Colonic mucosa (tissue), 4 donors: ENCODE measurements around the gene GNG14. TPM values are rescaled to one million over a fixed set of nuclear protein-coding genes. Genes with fewer than 3 reads are reported as not detected.
"Not testable (repeated sequence)": the region's sequence is repeated elsewhere in the genome, so short reads cannot be mapped to it uniquely, and the experiment has no call there.

ENCODE experiments used
- DNase-seq: peaks from one replicate; pipeline ENCODE4 v3.0.0-alpha.2; 2020
- H3K27ac ChIP-seq: fragments of 200-600 bp; one replicate; pipeline ENCODE4 v1.8.0; 2021
- H3K27me3 ChIP-seq: fragments of 200-600 bp; one replicate; pipeline ENCODE4 v1.8.0; 2021
- H3K36me3 ChIP-seq: fragments of 200-600 bp; one replicate; pipeline ENCODE4 v1.8.0; 2021
- H3K4me1 ChIP-seq: fragments of 200-600 bp; one replicate; pipeline ENCODE4 v1.8.0; 2021; ENCODE audit warnings: mild to moderate bottlenecking
- H3K4me3 ChIP-seq: fragments of 200-600 bp; one replicate; pipeline ENCODE4 v1.8.0; 2021
- H3K9ac ChIP-seq, 2 donors: one replicate each; pipeline ENCODE4 v1.7.0; 2013; ENCODE audit warnings: control low read depth in 2 of 2, low read depth in 2 of 2, low read length in 2 of 2
- H3K9me3 ChIP-seq: fragments of 200-600 bp; one replicate; pipeline ENCODE4 v1.8.0; 2021
- CTCF ChIP-seq: fragments of 200-600 bp; IDR thresholded peaks from one replicate; pipeline ENCODE4 v1.8.0; 2022; ENCODE audit warnings: antibody characterized with exemption, mild to moderate bottlenecking
- intact Hi-C: fragments of 100-400 bp; cut with DNase I; formaldehyde crosslinking; loops from one replicate; pipeline ENCODE4 v1.14.1; 2022
- total RNA-seq, 2 donors: library from RNA; stranded (reverse); fragmentation: NEBNext Ultra II Directional in 1 of 2; extraction: Animal tissue kit (Norgen Biotek cat#: 25700) in 1 of 2; gene quantifications; one replicate each; pipeline ENCODE4 v1.2.1, GENCODE V29; 2021
- donor health status: healthy.
- donor health status: DM: no; HTN: no; CAD: no.
- donor health status: DM: no; HTN: no; CAD: no.

The GNG14 gene
- total RNA-seq, 2 donors from 2014 or later = not detected

GRCh38 chr19:12696366-12697335, 8.9 kb downstream of the GNG14 start, which contains the start of gene FBXW9:
Gene FBXW9, minus strand, starts transcription at chr19:12696631. Its CDS starts 50 bp downstream, at chr19:12696581.
- no peaks in the 10 kb centered on the region for H3K9me3 ChIP-seq
- no peak for TF ChIP-seq CTCF
- peak within 1 kb of the TSS; percentile 64 to 81 for H3K9ac ChIP-seq

GRCh38 chr19:12697425-12697824, 9.6 kb downstream of the GNG14 start:
- DNase-seq, H3K4me1 ChIP-seq, H3K27ac ChIP-seq, H3K9ac ChIP-seq, H3K27me3 ChIP-seq, H3K36me3 ChIP-seq, H3K9me3 ChIP-seq, intact Hi-C loops, H3K4me3 ChIP-seq: not testable (repeated sequence)

More at GRCh38 chr19:12696366-12697335, 8.9 kb downstream of the GNG14 start, which contains the start of gene FBXW9:
- Histone ChIP-seq H3K4me3 (peak within 1 kb of the TSS; percentile 75), H3K36me3 (no peaks in the 10 kb centered on the region), H3K27ac (peak within 1 kb of the TSS; percentile 58), H3K4me1 (peaks cover 5% of the 10 kb centered on the region), H3K27me3 (no peaks in the 10 kb centered on the region)
- peak; percentile 97 for DNase-seq
- intact Hi-C loops = no loop called here

GRCh38 chr19:12698138-12698537, 10.3 kb downstream of the GNG14 start:
- intact Hi-C loops = no loop called here
- H3K9me3 ChIP-seq = no peaks in the 10 kb centered on the region
- no peak overlapping the region for H3K4me3 ChIP-seq
- peaks cover under 1% of the 10 kb centered on the region for H3K36me3 ChIP-seq
- no peak for TF ChIP-seq CTCF
- no peak overlapping the region for H3K27ac ChIP-seq
- no peak for DNase-seq
- peaks cover 5% of the 10 kb centered on the region for H3K4me1 ChIP-seq
- no peaks in the 10 kb centered on the region for H3K27me3 ChIP-seq
- H3K9ac ChIP-seq = no peak overlapping the region

- Histone ChIP-seq H3K27me3 (no peaks in the 10 kb centered on the region), H3K9me3 (no peaks in the 10 kb centered on the region), H3K4me1 (no peaks in the 10 kb centered on the region), H3K4me3 (no peak overlapping the region), H3K36me3 (peaks cover 25% of the 10 kb centered on the region), H3K27ac (no peak overlapping the region), H3K9ac (no peak overlapping the region)
- no peak for TF ChIP-seq CTCF
- no peak for DNase-seq
- intact Hi-C loops = no loop called here
Measured at GRCh38 chr19:12701596-12702282, 13.9 kb downstream of the GNG14 start.

GRCh38 chr19:12703046-12703445, 15.2 kb downstream of the GNG14 start:
- H3K27me3 ChIP-seq = no peaks in the 10 kb centered on the region
- no peak for DNase-seq
- H3K36me3 ChIP-seq = peaks cover 29% of the 10 kb centered on the region
- H3K9ac ChIP-seq = no peak overlapping the region
- H3K9me3 ChIP-seq = no peaks in the 10 kb centered on the region
- no peak overlapping the region for H3K27ac ChIP-seq
- intact Hi-C loops = no loop called here
- H3K4me1 ChIP-seq = no peaks in the 10 kb centered on the region
- H3K4me3 ChIP-seq = no peak overlapping the region
- no peak for TF ChIP-seq CTCF
